Mucosa of gallbladder (tissue), 1 donor: ENCODE results near the gene KANSL3. TPM values are rescaled to one million over a fixed set of nuclear protein-coding genes. Genes with fewer than 3 reads are reported as not detected.
A peak's percentile ranks its signal among the peaks of the same experiment; 100 is the strongest.
"Not testable (repeated sequence)": the region's sequence is repeated elsewhere in the genome, so short reads cannot be mapped to it uniquely, and the experiment has no call there.

Experiments used
- DNase-seq: peaks from one replicate; pipeline ENCODE4 v3.0.0-alpha.2; 2020; ENCODE audit warnings: low spot score
- total RNA-seq: library from RNA; stranded (reverse); gene quantifications from one replicate; pipeline ENCODE4 v1.2.1, GENCODE V29; 2021
- donor health status: DM: no; HTN: no; CAD: no.

The KANSL3 gene
- total RNA-seq, 1 donor from 2014 or later: 38.7 TPM

DNA sequence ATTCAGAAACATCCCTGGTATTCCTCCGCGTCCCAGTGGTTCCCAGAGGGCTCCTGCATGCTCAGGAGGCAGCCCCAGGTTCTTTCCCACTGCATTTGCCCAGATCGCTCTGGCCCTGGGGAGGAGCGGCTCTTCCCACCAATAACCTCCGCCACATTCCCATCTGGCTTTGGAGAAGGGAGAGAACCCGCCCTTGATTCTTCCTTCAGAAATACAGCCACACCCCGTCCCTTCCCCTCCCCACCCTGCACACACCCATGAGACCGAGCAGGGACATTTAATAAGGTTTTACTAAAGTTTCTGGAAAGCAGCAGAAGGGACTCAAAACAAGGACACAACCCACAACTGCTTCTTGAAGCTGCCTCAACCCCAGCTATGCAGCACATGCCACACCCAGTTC lies 79.6 kb downstream of the KANSL3 start:
- no peak for DNase-seq

DNA sequence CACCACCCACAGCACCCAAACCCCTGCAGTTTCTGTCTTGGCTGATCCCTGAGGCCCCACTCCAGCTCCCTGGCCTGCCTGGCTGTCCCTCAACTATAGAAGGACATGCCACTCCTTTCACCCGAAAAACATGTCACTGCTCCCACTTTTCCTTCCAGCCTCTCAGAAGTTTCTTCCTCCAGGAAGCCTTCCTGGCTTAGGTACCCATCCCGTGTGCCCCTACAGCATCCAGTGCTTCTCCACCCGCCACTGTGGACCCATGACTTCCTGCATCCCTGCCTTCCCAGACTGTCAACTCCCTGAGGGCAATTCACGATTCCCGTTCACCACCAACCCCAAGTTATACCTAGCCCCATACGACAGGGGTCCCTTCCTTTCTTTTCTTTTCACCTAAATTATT lies 80.1 kb downstream of the KANSL3 start:
- DNase-seq: no peak

DNA sequence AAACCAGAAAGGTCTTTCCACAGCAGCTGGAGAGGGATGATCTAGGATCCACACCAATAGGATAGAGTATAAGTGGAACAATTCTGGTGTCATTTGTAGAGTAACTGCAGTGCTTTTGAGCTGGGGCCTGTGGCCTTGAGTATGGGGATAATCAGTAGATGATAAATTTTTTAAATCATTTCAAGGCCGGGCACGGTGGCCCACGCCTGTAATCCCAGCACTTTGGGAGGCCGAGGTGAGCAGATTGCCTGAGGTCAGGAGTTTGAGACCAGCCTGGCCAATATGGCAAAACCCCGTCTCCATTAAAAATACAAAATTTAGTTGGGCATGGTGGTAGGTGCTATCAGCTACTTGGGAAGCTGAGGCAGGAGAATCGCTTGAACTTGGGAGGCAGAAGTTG lies 80.7 kb downstream of the KANSL3 start:
- DNase-seq: not testable (repeated sequence)

DNA sequence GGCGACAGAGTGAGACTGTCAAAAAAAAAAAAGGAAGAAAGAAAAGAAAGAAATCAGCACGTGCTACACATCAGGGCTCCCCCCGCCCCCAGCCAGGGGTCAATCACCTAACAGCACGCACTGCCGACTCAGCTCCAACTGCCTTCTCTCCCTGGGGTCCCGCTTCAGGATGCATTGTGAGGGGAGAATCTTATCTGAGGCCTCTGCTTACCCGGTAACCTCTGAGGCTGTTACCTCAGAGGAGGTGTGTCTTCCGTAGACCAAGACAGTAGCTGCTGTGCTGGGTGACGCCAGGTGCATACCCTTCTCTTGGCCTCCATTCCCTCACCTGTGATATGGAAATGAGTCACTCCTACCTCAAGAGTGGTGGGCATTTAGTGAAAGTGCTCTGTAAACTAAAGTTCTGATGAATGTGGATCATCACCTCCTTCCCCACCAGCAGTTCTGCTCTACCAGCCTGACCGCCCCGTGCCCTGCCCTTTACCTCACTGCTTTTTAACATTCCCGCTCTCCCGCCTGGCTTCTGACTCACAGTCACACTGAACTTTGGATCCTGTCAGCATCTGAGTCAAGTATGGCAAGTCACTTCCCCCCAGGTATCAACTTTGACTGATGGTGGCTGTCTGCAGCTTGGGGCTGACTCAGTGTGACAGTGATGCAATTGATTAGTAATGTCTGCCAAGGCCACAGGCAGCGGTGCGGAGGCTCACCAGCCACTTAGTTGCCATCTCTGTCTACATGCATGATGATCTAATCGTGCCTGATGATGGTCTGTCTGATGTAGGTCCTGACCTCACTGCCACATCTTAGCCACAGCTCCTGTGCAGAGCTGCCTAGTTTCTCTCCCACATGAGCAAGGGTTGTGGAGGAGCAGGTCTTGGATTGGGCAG lies 81.4 kb downstream of the KANSL3 start:
- peak; percentile 83 for DNase-seq

DNA sequence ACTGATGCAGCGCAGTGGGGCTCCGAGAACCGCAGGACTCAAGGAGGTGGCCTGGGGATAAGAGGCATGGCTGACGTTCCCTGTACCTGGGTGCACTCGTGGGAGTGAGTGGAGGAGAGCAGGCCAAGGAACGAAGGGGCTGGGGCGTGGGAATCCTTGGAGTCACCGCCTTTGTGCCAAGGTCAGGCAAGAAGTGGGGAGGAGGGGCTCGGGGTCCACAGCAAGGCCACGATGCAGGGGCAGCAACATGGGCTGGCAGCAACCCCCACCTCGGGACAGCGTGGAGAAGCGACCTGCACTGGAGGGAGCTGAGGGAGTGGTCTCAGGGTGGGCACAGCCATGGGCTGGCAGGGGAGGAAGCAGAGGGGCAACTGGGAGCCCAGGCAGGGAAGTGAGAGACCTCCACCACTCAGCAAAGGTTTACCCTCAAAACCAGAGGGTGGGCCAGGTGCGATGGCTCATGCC lies 82.9 kb downstream of the KANSL3 start:
- DNase-seq: no peak

DNA sequence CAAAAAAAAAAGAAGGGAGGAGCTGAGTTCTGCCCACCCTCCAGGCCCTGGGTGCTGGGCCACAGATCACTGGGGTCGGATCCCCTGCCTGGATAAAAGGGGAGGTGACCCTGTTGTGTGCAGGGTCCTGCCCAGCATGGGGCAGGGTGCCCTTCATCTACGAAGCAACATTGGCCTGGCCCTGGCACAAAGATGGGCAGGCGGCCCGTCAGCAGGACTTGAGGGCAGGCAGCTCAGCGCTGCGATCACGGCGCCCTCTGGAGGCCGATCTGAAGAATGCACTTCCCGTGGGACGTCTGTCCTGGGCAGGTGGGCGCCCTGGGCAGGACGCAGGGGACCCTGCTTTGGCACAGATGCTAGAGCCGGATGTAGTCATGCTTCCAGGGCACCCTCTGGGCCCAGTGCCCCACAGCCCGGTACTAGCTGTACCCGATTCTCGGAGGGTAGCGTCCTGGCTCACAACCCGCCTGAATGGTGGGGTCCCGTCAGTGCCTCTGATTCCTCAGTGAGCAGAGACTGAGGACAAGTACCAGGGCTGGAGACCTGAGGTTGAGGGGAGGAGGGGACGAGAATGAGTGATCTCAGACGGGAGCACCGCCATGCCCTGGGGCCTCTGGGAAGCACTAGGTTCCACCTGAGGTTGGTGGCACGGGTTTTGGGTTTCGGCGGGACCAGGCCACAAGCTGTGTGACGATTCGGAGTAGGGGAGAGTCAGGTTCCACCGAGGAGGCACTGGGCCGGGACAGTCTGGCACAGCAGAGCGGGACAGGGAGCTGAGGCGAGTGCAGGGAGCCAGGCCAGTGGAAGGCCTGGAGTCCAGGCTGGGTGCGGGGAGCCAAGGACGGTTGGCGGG lies 83.6 kb downstream of the KANSL3 start:
- peak; percentile 59 for DNase-seq

DNA sequence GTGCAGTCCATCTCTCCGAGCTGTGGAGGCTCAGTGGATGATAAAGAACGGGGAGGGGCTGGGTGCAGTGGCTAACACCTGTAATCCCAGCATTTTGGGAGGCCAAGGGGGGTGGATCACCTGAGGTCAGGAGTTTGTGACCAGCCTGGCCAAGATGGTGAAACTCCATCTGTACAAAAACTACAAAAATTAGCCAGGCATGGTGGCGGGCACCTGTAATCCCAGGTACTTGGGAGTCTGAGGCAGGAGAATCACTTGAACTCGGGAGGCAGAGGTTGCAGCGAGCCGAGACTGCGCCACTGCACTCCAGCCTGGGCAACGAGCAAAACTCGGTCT lies 84.2 kb downstream of the KANSL3 start:
- DNase-seq: not testable (repeated sequence)

DNA sequence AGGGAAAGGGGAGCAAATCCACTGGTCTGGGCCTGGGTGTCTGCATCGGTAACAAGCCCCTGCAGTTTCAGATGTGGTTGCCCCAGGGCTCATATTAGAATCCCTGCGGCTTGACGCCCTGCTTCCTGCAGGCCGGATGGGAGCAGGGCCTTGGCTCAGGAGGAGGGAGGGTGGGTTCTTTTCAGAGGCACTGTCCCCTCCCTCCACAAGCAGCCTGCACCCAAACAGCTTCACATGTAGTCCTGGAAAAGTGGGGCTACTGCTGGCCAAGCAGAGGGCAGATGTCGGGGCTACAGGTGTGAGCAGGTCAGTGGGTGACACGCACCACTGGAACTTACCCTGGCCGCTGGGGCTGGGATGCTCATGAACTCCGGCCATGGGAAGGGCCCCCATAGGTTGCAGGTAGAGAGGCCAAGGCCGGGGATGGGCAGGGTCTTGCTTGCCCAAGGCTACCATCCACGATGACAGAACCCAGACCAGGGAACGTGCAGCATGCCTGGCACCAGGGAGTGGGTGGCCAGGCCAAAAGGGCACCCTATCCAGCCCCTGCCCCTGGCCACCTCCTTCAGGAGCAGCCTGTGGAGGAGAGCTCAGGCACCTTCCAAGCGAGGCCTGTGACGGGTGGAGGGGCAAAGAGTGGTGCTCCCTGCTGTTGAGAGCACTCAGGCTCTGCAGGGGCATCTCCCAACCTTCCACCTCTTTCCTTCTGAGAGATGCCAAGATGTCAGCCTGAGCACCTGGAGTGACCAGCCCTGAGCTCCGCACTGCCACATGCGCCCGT lies 84.7 kb downstream of the KANSL3 start:
- DNase-seq: no peak

DNA sequence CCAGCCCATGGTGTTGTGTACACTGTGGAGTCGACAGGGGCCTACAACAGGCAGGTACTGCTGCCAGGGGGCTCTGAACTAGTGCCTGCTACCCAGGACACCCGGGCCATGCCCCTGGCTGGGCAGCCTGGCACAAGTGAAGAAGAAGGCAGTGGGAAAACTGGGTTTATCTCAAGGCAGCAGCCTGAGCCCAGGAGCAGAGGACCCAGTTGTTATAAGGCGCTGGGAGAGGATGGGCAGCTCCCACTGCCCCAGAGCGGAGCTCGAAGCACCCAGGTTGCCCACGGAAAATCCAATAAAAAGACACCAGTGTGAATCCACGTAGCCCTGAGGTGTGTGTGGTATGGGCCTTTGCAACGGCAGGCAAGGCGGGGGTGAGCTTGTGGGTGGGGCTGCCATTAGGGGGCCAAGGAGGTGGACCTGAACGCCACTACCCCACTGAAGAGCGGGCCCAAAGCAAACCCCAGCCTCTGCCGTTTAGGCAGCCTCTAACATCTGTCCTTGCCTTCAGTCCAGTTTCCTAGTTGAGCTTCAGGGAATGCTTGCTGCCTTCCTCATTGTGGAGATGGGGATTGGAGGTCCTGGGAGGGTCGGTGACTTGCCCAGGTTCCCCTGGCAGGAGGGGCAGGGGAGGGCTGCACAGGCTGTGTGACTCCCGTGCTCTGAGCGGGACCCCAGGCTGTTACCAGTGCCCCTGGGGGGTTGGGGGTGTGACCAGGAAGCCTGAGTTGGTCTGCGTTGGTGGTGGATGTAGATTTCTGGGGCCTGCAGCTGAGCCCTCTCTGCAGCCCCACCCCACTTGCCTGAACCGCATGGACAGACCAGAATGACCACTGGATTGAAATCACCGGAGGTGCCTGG lies 85.6 kb downstream of the KANSL3 start:
- no peak for DNase-seq

DNA sequence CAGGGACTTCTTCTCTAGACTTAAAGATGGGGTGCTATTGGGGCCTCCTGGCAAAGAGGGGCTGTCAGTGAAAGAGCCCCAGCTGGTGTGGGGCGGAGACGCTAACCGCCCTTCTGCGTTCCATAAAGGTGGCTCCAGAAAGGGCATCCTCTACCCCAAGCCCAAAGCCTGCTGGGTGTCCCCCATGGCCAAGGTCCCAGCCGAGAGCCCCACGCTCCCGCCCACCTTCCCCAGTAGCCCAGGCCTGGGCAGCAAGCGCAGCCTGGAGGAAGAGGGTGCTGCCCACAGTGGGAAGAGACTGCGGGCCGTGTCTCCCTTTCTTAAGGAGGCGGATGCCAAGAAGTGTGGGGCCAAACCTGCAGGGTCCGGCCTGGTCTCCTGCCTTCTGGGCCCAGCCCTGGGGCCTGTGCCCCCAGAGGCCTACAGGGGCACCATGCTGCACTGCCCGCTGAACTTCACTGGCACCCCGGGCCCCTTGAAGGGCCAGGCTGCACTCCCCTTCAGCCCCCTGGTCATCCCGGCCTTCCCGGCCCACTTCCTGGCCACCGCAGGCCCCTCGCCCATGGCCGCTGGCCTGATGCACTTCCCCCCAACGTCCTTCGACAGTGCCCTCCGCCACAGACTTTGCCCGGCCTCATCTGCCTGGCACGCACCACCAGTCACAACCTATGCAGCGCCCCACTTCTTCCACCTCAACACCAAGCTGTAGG lies 86.4 kb downstream of the KANSL3 start:
- DNase-seq: no peak

DNA sequence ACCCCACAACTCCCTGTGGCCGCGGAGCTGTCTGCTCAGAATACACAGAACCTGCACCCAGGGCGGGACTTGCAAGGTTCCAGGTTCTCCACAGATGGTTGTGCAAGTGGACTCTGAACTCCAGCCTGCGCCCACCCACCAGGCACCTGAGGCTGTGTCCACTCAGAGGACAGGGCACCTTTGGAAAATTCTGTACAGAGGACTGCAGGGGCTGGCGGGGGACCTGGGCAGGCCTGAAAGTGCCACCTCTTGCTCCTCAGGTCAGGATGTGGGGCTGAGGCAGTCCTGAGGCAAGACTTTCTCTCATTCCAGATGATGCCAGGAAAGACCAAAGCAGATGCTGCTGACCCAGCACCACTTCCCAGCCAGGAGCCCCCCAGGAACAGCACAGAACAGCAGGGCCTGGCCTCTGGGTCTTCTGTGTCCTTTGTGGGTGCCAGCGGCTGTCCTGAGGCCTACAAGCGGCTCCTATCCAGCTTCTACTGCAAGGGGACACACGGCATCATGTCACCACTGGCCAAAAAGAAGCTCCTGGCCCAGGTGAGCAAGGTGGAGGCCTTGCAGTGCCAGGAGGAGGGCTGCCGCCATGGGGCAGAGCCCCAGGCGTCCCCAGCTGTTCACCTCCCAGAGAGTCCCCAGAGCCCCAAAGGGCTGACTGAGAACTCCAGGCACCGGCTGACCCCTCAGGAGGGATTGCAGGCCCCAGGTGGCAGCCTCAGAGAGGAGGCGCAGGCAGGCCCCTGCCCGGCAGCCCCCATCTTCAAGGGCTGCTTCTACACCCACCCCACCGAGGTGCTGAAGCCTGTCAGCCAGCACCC lies 87.1 kb downstream of the KANSL3 start:
- no peak for DNase-seq

DNA sequence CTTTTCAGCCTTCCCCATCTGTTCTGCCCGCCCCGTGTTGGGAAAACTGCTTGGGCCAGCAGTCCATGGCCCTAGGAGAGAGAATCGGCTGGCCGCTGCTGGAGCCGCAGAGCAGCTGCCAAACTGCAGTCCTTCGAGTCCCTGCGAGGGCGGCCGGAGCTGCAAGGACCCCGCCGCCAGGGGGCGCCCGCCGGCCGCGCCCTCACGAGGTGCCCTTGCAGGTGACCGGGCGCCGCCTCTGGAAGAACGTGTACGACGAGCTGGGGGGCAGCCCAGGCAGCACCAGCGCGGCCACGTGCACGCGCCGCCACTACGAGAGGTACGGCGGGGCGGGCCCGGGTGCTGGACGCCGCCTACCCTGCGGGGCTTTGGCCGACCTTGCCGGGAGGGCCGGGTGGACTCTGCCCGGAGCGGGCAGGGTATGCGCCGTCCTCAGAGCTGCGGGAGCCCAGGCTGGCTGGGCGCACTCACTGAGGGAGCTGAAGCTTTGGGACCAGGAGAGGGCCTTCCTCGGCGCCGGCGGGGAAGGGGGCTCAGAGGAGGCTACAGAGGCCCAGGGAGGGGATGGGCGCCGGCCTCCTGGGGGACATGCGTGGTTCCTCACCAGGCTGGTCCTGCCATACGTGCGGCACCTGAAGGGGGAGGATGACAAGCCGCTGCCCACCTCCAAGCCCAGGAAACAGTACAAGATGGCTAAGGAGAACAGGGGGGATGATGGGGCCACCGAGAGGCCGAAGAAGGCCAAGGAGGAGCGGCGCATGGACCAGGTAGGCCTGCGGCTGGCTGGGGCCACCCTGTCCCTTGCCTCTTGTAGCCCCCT lies 87.9 kb downstream of the KANSL3 start:
- no peak for DNase-seq

DNA sequence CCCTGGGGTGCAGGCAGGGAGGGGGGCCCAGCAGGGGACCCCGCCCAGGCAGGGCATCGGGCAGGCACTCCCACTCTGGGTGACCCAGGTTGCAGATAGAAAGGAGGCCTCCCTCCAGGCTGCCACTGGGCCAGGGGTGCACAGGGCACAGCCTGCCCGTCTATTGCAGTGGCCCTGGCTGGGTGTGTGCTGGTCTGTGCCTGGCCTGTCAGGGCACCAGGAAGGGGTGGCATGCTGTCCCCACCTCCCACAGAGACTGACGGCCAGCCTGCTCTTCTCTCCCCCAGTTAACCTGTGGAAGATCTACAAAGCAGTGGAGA lies 88.7 kb downstream of the KANSL3 start:
- no peak for DNase-seq

DNA sequence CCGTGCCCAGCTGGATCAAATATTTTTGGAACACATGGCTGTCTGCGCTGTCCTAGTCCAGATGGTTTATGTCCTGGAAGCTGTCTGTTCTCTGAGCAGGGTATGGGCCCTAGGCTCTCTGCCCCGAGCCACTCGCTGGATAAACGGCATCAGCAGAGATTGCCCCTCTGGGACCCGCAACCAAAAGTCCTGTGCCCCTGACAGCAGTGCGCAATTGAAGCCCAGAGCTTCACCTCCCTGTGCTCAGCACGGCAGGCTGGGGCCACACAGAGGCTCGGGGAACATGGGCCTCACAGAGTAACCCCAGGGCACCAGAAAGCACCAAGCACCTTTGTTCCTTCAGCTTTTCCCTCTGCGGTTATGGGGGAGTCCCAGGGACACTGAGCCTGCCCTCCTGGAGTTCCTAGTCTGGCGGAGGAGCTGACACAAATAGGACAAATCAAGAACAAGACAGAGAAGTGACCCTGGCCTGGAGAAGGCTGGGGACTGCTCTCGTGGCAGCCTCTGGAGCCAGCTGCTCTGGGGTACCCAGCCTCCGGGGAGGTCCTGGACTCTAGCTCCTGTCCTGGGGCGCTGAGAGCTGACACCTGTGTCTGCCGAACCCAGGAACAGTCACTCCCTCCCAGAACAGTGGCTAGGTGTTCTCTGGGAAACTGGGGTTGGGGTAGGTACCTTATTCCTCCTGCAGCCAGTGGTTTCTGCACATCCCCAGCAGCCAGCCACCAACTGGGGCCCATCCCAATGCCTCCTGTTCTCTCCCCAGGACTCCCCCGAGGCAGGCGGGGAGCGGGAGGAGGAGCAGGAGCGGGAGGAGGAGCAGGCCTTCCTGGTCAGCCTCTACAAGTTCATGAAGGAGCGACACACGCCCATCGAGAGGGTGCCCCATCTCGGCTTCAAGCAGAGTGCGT lies 89.3 kb downstream of the KANSL3 start:
- DNase-seq: no peak

DNA sequence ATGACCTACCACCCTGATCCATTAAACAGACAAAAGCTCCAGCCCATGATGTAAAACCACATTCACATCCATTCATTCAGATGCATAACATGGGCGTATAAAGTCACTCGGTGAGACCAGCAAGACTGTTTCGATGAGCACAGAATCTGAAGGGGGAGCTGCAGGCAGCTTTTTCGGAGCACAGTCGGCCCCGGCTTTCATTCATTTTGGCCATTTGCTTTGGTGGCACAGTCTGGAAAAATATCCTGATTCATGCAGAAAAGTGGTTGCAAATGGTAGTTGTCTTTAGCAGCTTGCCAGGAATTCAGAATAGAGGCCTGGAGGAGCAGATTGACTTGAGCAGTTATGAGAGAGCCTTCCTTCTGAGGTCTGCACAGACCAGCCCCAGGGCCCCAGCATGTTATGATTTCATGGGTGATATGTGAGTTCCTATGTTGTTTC lies 90.4 kb downstream of the KANSL3 start:
- no peak for DNase-seq

DNA sequence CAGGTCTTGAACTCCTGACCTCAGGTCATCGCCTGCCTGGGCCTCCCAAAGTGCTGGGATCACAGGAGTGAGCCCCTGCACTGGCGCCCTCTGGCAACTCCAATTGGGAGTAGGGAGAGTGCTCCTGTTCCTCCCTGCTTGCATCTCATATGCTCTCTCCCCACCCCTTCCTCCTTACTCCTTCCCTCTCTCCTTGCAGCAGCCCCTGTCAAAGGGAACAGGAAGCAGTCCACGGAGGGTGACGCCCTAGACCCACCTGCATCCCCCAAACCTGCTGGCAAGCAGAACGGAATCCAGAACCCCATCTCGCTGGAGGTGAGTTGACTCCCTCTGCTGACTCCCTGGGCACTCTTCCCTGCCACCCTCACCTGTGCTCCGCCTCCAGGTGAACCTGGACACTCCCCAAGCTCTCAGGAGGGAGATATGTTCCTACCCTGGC lies 90.9 kb downstream of the KANSL3 start:
- DNase-seq: no peak

DNA sequence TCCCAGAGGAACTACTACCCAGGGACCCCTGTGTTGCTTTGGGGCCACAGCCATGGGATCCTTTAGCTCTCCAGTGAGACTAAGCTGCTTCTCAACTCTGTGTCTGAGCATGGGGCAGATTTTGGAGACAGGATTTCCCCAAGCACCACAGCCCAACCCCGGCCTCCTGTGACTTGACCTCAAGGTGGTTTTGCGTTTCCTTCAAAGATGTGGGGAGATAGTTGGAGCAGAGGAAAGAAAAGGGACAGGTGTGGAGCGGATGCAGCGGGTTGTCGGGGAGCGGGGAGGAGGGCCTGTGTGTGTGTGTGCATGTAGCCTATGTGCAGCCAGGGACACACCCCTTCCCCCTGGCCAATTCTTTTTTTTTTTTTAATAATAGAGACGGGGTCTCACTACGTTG lies 91.3 kb downstream of the KANSL3 start:
- no peak for DNase-seq

DNA sequence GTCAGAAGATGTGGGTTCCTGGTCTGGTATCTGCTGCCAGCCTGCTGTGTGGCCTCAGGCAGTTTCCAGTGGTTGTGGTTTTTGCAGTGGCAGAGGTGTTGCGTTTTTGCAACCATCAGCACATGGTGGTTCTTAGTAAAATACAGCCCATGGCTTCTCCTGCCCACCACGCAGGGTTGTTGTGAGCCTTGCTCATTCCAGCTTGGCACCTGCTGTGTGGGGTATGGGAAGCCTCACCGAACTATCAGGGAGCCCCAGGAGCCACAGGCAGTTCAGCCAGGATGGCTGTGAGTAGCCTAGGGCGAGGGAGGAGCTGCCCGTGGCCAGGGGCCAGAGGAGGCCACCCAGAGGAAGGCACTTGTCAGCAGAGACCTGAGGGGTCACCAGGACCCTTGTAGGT lies 91.8 kb downstream of the KANSL3 start:
- no peak for DNase-seq
